AG04450 (cell line): ENCODE results near the gene ACSF3. TPM values are rescaled to one million over a fixed set of nuclear protein-coding genes. Genes with fewer than 3 reads are reported as not detected.

Experiments used
- CTCF ChIA-PET: fragments of 300-600, 350-600 bp; formaldehyde crosslinking; extraction: SDS; loops from one replicate; lab custom pipeline; 2022; ENCODE audit warnings: antibody characterized with exemption, inconsistent platforms; lab: Charles Lee
- POLR2A ChIA-PET: fragments of 350-600 bp; formaldehyde crosslinking; extraction: SDS; loops from one replicate; lab custom pipeline; 2021; ENCODE audit warnings: antibody characterized with exemption, inconsistent platforms; lab: Yijun Ruan, JAX
- DNase-seq: peaks from one replicate; pipeline ENCODE4 v3.0.0-alpha.2; 2011; ENCODE audit warnings: low read depth, low spot score
- H3K27ac ChIP-seq: one replicate; pipeline ENCODE4 v1.5.1; 2012; ENCODE audit warnings: low read depth, low read length, control low read depth
- H3K27me3 ChIP-seq: one replicate; pipeline ENCODE4 v1.6.0; 2012; ENCODE audit warnings: low read length; ENCODE audit not compliant: control insufficient read depth, insufficient read depth
- H3K4me3 ChIP-seq: 2 replicates; pipeline ENCODE4 v1.5.1; 2011; ENCODE audit warnings: mild to moderate bottlenecking, low read depth, low read length, control low read depth
- H3K9me3 ChIP-seq: 2 replicates; pipeline ENCODE4 v1.5.1; 2012; ENCODE audit warnings: low read length; ENCODE audit not compliant: control insufficient read depth, insufficient read depth
- polyA plus RNA-seq: library from polyadenylated mRNA; depleted of rRNA; stranded (reverse); fragments of >200 nt; gene quantifications from 2 replicates; pipeline ENCODE4 v1.2.3, GENCODE V29; 2011
- TF ChIP-seq, protein P1 (sequence below): IDR thresholded peaks from 2 replicates; pipeline ENCODE4 v1.5.1; 2011; ENCODE audit warnings: low read depth, low read length, control low read depth, inconsistent platforms

ACSF3 gene
- polyA plus RNA-seq, 1 experiment: 11.2 TPM

DNA sequence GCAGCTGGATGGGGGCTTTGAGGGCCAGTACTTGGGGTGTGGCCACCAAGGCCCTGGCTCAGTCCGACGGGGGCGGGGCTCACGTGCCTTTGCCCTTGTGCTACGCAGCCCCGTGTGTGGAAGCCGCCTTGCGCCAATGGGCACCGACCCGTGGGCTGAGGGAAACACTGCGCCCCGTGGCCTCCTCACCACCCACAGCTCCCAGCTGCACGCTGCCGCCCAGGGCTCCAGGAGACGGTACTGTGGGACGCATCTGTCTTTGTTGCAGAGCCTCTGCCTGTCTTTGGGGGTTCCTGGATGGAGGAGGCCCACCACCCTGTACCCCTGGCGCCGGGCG lies 85.5 kb downstream of the ACSF3 start:
- Histone ChIP-seq H3K9me3 (peaks cover 4% of the 10 kb centered on the region; the same call in 1 of the 2 replicates), H3K27ac (no peak overlapping the region), H3K4me3 (no peak overlapping the region), H3K27me3 (peaks cover 49% of the 10 kb centered on the region)
- ChIA-PET CTCF (interaction anchor here (1.8 kb wide), 1 partner anchor 12 kb away, joined by 4 read pairs; no protein-coding TSS in a partner anchor), POLR2A (no interaction called here)
- TF ChIP-seq, protein P1, sequence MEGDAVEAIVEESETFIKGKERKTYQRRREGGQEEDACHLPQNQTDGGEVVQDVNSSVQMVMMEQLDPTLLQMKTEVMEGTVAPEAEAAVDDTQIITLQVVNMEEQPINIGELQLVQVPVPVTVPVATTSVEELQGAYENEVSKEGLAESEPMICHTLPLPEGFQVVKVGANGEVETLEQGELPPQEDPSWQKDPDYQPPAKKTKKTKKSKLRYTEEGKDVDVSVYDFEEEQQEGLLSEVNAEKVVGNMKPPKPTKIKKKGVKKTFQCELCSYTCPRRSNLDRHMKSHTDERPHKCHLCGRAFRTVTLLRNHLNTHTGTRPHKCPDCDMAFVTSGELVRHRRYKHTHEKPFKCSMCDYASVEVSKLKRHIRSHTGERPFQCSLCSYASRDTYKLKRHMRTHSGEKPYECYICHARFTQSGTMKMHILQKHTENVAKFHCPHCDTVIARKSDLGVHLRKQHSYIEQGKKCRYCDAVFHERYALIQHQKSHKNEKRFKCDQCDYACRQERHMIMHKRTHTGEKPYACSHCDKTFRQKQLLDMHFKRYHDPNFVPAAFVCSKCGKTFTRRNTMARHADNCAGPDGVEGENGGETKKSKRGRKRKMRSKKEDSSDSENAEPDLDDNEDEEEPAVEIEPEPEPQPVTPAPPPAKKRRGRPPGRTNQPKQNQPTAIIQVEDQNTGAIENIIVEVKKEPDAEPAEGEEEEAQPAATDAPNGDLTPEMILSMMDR: no peak
- DNase-seq: no peak

DNA sequence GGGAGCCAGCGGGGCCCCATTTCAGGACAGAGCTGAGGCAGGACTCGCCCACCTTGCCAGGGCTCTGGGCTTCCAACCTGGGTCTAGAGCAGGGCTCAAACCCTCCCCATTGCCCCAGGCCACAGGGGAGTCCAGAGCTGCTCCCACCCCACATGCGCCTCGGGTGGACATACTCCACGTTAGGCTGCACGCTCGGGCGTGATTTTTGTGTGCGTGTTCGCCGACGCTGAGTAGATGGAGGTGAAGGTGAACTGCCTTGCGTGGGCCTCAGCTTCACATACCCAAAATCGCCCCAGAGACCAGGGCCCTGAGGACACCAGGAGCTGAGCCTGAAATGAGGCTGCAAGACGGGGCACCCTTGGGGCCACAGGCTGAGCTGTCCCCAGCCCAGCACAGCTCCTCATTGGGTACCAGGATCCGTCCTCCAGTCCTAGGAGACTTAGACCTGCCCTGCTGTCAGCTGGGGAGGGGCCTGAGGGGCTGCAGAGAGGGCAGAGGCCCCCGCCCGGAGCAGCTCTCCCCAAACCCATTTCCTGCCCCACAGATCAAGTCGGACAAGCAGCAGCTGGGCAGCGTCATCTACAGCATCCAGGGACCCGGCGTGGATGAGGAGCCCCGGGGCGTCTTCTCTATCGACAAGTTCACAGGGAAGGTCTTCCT lies 86.1 kb downstream of the ACSF3 start:
- H3K27me3 ChIP-seq: peaks cover 47% of the 10 kb centered on the region
- TF ChIP-seq, protein P1: no peak
- no peak overlapping the region for H3K4me3 ChIP-seq
- POLR2A ChIA-PET: interaction anchor here (0.7 kb wide), 1 partner anchor 38 kb away, joined by 3 read pairs; the partner anchor contains the start of gene ZNF778
- peaks cover 2% of the 10 kb centered on the region; the same call in 1 of the 2 replicates for H3K9me3 ChIP-seq
- H3K27ac ChIP-seq: no peak overlapping the region
- CTCF ChIA-PET: interaction anchor here (1.8 kb wide), 1 partner anchor 13 kb away, joined by 4 read pairs; no protein-coding TSS in a partner anchor
- DNase-seq: no peak

DNA sequence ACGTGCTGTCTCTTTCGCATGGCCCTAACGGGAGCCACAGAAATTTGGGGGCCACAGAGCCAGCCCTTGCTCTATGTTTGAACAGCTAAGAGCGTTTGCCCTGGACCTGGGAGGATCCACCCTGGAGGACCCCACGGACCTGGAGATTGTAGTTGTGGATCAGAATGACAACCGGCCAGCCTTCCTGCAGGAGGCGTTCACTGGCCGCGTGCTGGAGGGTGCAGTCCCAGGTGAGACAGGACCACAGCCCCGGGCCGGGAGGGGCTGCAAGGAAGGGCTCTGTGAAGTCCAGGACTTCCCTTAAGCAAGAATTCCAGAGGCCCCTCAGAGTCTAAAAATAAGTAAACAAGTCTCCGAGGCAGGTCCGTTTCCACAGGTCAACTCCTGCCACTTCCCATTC lies 89.8 kb downstream of the ACSF3 start:
- H3K27ac ChIP-seq: peak overlapping the region; percentile 2
- POLR2A ChIA-PET: no interaction called here

DNA sequence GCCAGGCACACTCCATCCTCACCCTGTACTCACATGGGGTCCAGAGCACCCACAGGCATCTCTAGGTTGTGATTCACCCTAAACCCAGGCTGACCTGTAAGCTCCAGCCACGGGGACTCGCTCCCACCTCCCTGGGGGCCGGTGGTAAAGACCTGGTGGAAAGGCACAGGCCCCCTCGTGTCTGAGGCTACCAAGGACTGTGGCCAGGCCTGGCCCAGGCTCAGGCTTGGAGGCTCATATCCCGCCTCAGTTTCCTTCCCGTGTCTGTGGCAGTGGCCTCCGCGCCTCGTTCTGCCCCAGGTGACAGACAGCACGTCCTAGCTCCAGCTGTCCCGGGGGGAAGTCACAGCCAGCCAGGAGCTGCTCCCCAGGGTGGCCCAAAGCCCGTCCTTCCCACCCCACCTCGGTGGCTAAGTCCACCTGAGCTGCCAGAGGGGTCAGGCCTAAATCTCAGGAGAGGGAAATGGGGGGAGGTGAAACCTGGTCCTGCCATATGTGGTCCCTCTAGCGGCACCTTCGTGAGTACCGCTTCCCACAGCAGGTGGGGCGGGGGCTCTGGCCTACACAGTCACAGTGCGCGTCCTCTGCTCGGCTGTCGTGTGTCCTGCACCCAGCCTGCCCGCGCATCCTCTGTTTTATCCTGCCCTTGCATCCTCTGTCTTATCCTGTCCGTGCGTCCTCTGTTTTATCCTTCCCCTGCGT lies 90.5 kb downstream of the ACSF3 start:
- DNase-seq: no peak
- H3K27ac ChIP-seq: peak overlapping the region; percentile 2
- TF ChIP-seq, protein P1: no peak
- H3K4me3 ChIP-seq: no peak overlapping the region
- peaks cover 10% of the 10 kb centered on the region; the same call in 1 of the 2 replicates for H3K9me3 ChIP-seq
- ChIA-PET POLR2A (interaction anchor here (0.6 kb wide), 1 partner anchor 91 kb away, joined by 3 read pairs; the partner anchor contains the start of gene ACSF3), CTCF (interaction anchor here (1.4 kb wide), 1 partner anchor 16 kb away, joined by 4 read pairs; no protein-coding TSS in a partner anchor)
- H3K27me3 ChIP-seq: peaks cover 31% of the 10 kb centered on the region

More for the DNA sequence above, 89.8 kb downstream of the ACSF3 start:
- CTCF ChIA-PET: interaction anchor here (0.7 to 1.4 kb wide), 2 partner anchors 16 to 22 kb away, joined by 4 to 5 read pairs; no protein-coding TSS in a partner anchor
- DNase-seq: no peak
- H3K4me3 ChIP-seq: no peak overlapping the region
- peaks cover 10% of the 10 kb centered on the region; the same call in 1 of the 2 replicates for H3K9me3 ChIP-seq
- TF ChIP-seq, protein P1: no peak
- H3K27me3 ChIP-seq: peaks cover 33% of the 10 kb centered on the region

DNA sequence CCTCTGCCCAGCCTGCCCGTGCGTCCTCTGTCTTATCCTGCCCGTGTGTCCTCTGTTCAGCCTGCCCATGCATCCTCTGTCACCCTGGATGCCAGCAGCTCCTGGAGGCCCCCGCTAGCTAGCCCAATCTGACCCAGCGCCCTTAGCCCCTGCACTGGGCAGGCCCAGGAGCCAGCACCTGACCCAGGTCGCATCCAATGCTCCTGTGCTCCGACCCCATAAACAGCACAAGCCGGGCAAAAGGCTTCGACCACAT lies 91.0 kb downstream of the ACSF3 start:
- ChIA-PET CTCF (no interaction called here), POLR2A (interaction anchor here (0.5 kb wide), 1 partner anchor 163 kb away, joined by 3 read pairs; no protein-coding TSS in a partner anchor)
- DNase-seq: no peak
- no peak overlapping the region for H3K4me3 ChIP-seq
- H3K27ac ChIP-seq: no peak overlapping the region
- peaks cover 10% of the 10 kb centered on the region; the same call in 1 of the 2 replicates for H3K9me3 ChIP-seq
- TF ChIP-seq, protein P1: no peak
- peaks cover 30% of the 10 kb centered on the region for H3K27me3 ChIP-seq
